COLO668 (cell line): ENCODE data around the gene RNF112.
A peak's percentile ranks its signal among the peaks of the same experiment; 100 is the strongest.
"Not testable (repeated sequence)": the region's sequence is repeated elsewhere in the genome, so short reads cannot be mapped to it uniquely, and the experiment has no call there.

Source experiments
- DNase-seq: peaks from one replicate; lab custom pipeline; 2025; ENCODE audit not compliant: unreplicated experiment; lab: John Stamatoyannopoulos, UW

Gene RNF112

DNA sequence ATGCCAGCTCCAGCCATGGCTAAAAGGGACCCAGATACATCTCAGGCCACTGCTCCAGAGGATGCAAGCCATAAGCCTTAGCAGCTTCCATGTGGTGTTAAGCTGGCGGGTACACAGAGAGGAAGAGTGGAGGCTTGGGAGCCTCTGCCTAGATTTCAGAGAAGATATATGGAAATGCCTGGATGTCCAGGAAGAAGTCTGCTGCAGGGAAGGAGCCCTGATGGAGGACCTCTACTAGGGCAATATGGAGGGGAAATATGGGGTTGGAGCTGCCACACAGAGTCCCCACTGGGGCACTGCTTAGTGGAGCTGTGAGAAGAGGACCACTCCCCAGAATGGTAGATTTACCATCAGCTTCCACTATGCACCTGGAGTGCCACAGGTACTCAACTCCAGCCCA, 32.1 kb downstream of the RNF112 start:
- no peak for DNase-seq

DNA sequence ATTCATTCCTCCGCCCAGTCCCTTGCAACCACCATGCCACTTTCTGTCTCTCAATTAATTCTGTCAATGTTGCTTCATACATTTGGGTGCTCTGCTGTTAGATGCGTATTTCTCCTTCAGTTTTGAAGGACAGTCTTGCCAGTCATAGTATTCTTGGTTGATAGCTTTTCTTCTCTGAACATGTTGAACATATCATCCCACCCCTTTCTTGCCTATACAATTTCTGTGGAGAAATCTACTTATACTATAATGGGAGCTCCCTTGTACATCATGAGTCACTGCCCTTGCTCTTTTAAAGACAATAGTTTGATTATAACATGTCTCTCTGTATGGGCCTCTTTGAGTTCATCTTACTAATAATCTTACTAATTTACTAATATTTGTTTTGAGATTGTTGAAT, 34.1 kb downstream of the RNF112 start:
- no peak for DNase-seq

DNA sequence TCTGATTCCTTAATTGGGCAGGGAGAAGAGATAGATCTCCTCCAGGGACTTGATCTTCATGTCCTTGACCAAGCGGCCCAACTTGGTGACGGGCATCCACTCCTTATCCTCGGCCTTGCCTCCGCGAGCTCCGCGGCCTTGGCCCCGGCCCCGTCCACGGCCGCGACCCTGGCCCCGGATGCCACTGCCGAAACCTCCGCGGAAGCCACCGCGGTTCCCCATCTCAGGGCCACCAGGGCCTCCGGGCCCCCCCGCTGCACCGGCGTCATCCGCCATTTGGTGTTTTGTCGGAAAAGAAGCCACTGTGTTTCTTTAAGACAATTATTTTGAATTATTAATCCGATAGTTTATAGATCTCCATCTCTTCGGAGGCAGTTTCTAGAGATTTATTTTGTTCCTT, 35.5 kb downstream of the RNF112 start:
- DNase-seq = not testable (repeated sequence)

DNA sequence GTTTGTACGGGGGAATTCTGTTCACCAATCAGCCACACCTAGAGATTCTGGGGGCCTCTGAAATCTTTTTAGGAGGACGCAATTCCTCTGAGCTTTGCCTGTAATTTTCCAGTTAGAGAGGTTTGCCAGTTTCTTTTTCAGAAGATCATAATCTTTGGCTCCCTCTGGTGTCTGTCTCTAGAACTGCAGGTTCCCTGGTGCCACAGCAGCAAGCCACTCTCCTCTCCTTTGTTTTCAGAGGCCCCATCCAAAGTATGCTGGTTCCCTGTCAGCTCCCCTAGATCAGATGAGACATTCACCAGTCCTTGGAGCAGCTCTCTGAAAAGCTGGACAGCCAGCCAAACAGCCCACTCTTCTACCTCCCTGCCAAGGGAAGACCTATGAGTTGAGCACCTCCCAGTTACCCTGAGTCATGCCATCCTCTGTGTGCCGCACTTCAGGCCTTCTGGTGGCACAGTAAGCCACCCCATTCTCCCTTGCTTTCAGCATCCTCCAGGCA, 36.1 kb downstream of the RNF112 start:
- peak; percentile 52 for DNase-seq

DNA sequence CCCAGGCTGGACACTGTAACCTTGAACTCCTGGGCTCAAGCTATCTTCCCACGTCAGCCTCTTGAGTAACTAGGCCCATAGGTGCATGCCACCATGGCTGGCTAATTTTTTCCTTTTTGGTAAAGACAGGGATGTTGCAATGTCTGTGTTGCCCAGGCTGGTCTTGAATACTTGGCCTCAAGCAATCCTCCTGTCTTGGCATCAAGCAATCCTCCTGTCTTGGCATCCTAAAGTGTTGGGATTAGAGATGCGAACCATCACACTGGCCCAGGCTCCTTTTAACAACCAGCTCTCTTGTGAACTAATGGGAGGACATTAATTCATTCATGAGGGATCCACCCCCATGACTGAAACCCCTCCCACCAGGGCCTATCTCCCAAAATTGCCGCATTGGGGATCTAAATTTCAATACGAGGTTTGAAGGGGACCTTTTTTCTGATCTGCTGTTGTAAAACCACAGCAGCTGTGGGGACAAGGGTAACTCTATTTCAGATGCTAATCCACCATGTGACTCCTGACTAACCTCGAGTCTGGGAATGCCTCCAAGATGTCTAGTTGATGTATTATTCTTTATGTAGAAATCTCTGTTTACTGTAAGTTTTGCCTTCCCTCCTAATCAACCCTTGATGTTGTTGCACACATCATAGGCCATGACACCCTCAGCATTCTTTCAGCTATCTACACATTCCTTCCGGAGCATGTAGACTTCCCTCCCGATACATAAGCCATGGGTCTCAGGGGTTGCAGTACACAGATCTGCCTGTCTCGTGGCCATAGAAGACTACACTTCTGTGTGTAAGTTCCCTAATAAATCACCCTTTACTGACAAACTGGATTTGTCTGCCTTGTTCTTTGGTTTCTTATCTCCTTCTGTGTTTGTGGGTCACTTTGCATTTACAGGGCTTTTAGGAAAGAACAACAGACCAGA, 37.6 kb downstream of the RNF112 start:
- DNase-seq = no peak

DNA sequence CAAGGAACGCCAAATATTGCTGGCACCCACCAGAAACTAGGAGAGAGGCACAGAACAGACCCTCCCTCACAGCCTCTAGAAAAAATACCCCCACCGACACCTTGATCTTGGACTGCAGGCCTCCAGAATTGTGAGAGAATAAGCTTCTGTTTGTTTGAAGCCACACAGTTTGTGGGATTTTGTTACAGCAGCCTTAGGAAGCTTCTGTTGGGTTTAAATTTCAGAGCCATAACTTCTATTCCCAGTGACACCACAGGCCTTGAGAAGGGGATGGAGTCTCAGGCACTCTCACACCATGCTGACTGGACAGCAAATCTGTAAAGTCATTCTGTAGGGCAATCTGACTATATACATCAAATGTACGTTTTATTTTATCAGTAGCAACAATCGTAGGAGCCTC, 38.6 kb downstream of the RNF112 start:
- no peak for DNase-seq

DNA sequence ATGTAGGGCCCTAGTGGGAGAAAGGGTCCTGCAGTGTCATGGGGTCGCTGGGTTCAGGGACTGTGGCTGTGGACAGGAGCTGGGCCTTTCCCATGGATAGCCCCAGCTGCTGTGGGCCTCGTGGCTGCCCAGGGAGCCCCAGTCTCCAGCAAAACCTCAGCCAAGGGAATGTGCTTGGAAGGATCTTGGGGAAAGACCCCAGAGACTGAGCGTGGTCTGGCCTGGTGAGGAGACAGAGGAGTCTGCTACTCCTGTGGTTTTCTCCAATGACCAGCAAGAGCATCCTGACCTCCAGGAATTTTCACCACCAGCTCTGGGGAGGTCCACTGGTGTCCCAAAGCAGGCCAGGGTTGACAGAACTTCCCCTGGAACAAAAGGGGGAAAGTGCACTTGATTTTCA, 42.3 kb downstream of the RNF112 start:
- DNase-seq = no peak

DNA sequence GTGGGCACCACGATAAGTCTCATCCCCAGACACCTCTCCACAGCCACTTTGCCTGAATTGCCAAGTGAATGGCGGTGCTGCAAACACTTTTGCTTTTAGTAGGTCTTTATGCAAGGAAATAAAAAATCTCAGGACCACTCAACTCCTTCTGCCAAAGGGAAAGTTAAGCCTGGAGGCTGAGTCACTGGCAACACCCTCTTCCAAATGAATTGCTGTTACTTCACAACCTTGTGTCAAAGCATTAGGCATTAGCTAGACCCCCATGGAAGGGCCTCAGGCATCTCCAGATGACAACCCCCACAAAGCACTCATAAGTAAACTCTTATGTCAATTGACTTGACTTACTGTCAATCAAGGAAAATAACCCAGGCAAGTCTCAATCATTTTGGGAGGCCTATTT, 43.0 kb downstream of the RNF112 start:
- DNase-seq = no peak

DNA sequence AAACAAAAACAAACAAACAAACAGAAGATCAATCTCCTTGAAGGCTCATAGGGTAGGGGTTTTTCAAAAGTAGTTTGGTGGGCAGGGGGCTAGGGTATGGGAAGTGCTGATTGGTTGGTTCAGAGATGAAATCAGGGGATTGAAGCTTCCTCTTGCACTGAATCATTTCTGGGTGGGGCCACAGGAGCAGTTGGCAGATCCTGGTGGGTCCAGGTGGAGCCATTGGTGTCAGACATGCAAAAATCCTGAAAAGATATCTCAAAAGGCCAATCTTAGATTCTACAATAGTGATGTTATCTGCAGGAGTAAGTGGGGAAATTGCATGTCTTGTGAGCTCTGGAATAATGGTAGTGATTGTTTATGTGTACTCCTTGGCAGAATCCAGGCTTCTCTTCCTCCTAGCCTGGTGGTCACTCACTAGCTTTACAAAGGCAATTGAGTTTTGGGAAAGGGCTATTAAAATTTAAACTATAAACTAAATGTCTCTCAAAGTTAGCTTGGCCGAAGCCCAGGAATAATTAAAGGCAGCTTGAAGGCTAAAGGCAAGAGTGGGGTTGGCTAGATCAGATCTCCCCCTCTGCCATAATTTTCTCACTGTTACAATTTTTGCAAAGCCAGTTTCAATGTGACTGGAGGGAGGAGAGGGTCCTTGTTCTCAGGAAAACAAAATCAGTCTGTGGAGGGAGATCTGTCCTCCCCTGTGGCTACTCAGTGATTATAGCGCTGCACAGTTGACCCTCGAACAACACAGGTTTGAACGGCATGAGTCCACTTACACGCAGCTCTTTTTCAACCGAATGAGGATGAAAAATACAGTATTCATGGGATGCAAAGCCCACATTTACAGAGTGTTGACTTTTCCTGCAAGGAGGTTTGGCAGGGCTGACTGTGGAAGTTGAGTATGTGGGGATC, 45.2 kb downstream of the RNF112 start:
- no peak for DNase-seq

DNA sequence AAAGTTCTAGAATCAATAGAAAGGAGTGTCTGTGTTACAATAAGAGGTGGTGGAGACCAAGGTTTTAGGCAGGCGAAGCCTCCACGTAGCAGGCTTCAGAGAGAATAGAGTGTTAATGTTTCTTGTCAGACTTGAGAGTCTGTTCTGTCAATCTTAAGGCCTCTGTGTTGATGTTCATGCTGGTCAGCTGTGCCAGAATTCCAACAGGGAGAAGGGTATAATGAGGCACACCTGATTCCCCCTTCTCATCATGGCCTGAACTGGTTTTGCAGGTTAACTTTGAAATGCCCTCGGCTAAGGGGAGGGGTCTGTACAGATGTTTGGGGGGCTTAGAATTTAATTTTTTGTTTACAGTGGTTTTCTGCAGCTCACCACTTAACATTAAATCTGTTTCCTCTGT, 46.0 kb downstream of the RNF112 start:
- DNase-seq = no peak

DNA sequence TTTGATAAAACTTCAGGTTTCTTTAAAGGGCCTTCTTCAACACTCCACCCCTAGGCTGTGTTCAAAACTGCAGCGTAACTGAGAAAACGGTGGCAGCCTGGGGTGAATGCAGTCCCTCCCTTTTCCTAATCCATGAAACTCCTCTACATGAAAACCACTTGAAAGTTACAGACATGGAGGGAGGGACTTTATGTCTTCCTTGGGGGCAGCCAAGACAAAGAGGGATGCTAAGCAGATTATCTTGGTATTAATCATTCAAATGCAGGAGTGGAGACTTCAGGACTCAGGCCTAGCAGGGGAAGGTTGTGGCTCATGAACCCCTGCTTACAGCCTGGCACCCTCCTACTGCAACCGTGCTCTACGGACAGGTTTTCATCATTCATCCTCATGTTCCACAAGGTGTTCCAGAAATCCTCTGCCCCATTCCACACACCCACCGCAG, 46.8 kb downstream of the RNF112 start:
- DNase-seq = no peak

DNA sequence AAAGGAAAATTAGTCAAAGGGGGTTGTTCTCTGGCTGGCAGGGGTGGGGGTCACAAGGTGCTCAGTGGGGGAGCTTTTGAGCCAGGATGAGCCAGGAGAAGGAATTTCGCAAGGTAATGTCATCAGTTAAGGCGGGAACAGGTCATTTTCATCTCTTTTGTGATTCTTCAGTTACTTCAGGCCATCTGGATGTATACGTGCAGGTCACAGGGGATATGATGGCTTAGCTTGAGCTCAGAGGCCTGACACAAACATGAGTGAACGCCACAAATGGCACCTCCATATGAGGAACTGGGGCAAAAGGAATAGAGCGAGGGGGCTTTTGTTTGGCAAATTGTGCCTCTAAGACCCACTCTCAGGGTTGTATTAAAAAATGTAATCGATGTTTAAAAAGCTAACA, 47.4 kb downstream of the RNF112 start:
- DNase-seq = not testable (repeated sequence)

DNA sequence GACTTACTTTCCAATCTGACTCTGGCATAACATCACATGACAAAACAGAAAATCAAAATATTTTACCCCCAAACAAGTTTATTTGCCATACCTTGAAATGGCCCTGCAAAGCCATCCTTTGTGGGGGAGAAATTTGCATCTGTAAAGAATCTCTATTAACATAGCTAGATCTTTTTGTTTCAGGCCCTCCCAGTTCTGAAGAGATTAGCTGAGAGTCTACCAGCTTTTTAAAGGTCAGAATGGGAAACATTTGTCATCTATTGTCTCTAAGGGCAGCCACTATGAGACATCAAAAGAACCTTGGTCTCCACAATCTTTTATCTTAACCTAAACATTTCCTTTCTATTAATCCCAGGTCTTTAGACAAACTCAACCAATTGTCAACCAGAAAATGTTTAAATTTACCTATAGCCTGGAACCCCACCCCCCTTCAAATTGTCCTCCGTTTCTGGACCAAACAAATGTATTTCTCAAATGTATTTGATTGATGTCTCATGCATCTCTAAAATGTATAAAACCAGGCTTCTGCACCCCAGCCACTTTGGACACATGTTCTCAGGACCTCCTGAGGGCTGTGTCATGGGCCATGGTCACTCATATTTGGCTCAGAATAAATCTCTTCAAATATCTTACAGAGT, 48.1 kb downstream of the RNF112 start:
- not testable (repeated sequence) for DNase-seq

DNA sequence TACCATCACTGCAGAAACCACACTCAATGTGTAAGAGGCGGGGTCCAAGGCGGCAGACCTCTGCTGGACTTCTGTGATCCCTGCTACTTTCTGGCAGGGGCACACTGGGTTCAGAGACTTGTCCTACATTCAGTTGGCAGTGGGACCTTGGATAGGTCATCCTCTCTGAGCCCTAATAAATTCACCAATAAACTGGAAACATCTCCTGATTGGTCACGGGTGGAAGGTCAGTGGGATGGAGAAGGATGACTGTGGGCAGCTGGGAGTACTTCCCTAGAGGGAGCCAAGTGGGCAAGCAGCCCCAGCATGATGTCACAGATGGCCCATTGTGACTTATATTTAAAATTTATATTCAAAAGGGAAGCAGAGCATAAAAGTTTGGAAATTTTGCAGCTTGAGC, 49.7 kb downstream of the RNF112 start:
- no peak for DNase-seq

DNA sequence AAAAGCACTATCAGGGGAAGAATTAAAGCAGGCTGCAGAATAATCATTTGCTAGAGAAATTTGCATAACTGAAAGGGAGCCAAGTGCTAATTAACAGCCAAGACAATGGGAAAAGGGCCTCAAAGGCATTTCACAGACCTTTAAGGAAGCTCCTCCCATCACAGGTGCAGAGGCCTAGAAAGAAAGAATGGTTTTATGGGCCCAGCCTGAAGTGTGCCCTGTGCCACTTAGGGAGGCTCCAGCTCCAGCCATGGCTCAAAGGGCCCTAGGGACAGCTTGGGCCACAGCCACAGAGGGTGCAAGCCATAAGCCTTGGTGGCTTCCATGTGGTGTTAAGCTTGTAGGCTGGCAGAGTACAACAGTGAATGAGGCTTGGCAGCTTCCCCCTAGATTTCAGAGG, 50.1 kb downstream of the RNF112 start:
- DNase-seq = no peak

DNA sequence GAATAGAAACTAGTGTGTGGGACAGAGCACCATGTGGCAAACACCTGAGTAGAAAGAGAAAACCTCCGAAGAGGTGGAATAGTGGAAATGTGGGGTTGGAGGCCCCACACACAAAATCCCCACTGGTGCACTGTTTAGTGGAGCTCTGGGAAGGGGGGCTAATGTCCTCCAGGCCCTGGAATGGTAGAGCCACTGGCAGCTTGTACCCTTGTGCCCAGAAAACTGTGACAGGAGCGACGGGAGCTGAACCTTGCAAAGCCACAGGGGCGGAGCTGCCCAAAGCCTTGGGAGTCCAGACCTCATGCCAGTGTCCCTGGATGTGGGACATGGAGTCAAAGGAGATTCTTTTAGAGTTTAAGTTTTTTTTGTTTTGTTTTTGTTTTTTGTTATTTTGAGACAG, 50.6 kb downstream of the RNF112 start:
- no peak for DNase-seq

DNA sequence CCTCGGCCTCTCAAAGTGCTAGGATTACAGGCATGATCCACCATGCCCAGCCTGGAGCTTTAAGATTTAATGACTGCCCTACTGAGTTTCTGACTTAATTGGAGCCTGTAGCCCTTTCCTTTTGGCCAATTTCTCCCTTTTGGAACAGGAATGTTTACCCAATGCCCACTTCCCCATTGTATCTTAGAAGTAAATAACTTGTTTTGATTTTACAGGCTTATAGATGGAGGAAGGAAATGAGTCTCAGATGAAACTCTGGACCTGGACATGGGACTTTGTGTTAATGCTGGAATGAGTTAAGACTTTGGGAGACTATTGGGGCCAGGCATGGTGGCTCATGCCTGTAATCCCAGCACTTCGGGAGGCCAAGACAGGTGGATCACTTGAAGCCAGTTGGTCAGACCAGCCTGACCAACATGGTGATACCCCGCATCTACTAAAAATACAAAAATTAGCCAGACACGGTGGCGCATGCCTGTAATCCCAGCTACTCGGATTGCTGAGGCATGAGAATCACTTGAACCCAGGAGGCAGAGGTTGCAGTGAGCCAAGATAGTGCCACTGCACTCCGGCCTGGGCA, 51.5 kb downstream of the RNF112 start:
- DNase-seq = not testable (repeated sequence)

DNA sequence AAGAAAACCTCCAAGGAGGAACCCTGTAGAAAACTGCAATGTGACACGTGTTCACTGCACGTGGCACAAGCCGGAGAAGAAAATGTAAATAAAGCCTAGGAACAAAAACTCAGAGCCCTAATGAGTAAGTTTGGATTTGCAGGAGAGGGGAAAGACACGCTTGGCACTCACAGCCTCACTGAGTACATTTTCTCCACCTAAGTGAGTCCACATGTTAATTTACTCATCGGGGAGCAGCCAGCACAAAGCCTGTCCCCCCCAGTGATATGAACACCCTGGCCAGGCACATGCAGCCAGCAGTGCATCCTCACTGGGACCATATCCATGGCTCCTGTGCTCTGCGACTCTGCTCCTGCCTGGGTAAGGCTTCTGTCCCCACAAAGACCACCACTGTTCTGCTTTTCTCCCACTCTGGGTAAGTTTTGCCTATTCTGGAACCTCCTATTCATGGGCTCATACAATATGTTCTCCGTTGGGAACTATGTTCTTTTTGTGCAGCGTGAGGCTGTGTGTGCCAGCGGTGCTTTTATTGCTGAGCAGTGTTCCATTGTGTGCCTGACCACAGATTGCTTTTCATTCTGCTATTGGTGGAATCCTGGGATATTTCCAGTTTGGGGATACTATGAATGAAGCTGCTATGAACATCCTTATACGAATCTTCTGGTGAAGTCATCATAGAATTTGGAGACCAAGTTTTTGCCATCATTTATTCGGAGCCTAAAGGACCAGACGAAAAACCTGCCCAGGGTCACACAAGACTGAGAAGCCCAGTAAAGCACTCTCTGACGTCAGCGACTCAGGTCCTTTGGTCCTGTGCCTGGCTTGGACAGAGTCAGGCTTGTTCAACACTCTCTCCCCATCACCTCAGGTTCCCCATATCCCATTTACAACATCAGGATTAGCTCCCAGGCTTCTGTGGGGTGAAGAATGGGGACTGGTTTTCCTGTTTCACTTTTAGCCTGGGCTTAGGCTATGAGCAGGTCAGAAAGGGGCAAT, 53.3 kb downstream of the RNF112 start:
- no peak for DNase-seq
